B cell (primary cell): ENCODE results near the gene PEX5. TPM values are rescaled to one million over a fixed set of nuclear protein-coding genes. Genes with fewer than 3 reads are reported as not detected.

Source experiments
- ATAC-seq: fragments of 200-7000 bp; cut with Tn5 transposase; one replicate; pipeline ENCODE4 v1.10.0; 2021; ENCODE audit warnings: low read depth, mild to moderate bottlenecking, moderate number of reproducible peaks, moderate library complexity
- CTCF ChIA-PET: fragments of 350-600 bp; sonication (Branson Sonifier 250); formaldehyde crosslinking; loops from one replicate; lab custom pipeline; 2021; ENCODE audit warnings: antibody characterized with exemption, inconsistent platforms; lab: Charles Lee
- POLR2A ChIA-PET: fragments of 350-600 bp; sonication (Branson Sonifier 250); formaldehyde crosslinking; loops from one replicate; lab custom pipeline; 2021; ENCODE audit warnings: antibody characterized with exemption; lab: Charles Lee
- DNase-seq: peaks from one replicate; pipeline ENCODE4 v3.0.0; 2013
- H2AFZ ChIP-seq: 2 replicates; pipeline ENCODE4 v1.6.1; 2012; ENCODE audit warnings: mild to moderate bottlenecking, low read depth, low read length; ENCODE audit not compliant: insufficient read depth, poor library complexity, severe bottlenecking
- H3K27ac ChIP-seq, 2 donors: 1 replicate in 1 of 2; 2 replicates in 1 of 2; pipeline ENCODE4 v1.5.1; 2012 to 2013; ENCODE audit warnings: low read length in 2 of 2, mild to moderate bottlenecking in 2 of 2, moderate library complexity in 1 of 2
- H3K27me3 ChIP-seq, 4 experiments: fragments of 200-600 bp in 1 of 4; sonication (generic) in 1 of 4; replicated peaks in 1 of 4; 1 replicate in 2 of 4; 2 replicates in 2 of 4; pipeline versions ENCODE4 v1.6.1 to v1.7.0; 2013 to 2016; ENCODE audit warnings: low read length in 3 of 4, mild to moderate bottlenecking in 2 of 4, mixed read lengths in 1 of 4, moderate library complexity in 1 of 4; ENCODE audit not compliant: insufficient read depth in 4 of 4, control insufficient read depth in 3 of 4; ENCODE audit errors: control extremely low read depth in 1 of 4
- H3K36me3 ChIP-seq, 2 experiments: replicated peaks in 1 of 2; 1 replicate in 1 of 2; 2 replicates in 1 of 2; pipeline versions ENCODE4 v1.6.1 to v1.7.1; 2013; ENCODE audit warnings: low read length in 1 of 2; ENCODE audit not compliant: insufficient read depth in 2 of 2, control insufficient read depth in 1 of 2; ENCODE audit errors: control extremely low read depth in 1 of 2, extremely low read depth in 1 of 2
- H3K4me1 ChIP-seq, 2 donors: fragments of 200-600 bp in 1 of 2; sonication (generic) in 1 of 2; 1 replicate in 1 of 2; 2 replicates in 1 of 2; pipeline versions ENCODE4 v1.5.1 to v1.6.1; 2013 to 2017; ENCODE audit warnings: low read length in 2 of 2; ENCODE audit not compliant: control insufficient read depth in 2 of 2, insufficient read depth in 2 of 2
- H3K4me2 ChIP-seq: replicated peaks from 2 replicates; pipeline ENCODE3; 2012; ENCODE audit warnings: mild to moderate bottlenecking, low read depth, low read length; ENCODE audit not compliant: poor library complexity, severe bottlenecking
- H3K4me3 ChIP-seq, 5 experiments: fragments of 200-600 bp in 1 of 5; sonication (generic) in 1 of 5; 1 replicate in 3 of 5; 2 replicates in 2 of 5; pipeline versions ENCODE4 v1.5.1 to v1.7.0; 2011 to 2016; ENCODE audit warnings: low read length in 4 of 5, mild to moderate bottlenecking in 4 of 5, low read depth in 2 of 5, control low read depth in 1 of 5, moderate library complexity in 1 of 5; ENCODE audit not compliant: insufficient read depth in 1 of 5; ENCODE audit errors: control extremely low read depth in 1 of 5, extremely low read depth in 1 of 5
- H3K79me2 ChIP-seq: fragments of 200-600 bp; sonication (generic); one replicate; pipeline ENCODE4 v1.6.0; 2016; ENCODE audit warnings: low read length; ENCODE audit not compliant: control insufficient read depth, insufficient read depth
- H3K9ac ChIP-seq: fragments of 200-600 bp; sonication (generic); 2 replicates; pipeline ENCODE4 v1.6.1; 2017; ENCODE audit warnings: mild to moderate bottlenecking, low read length, moderate library complexity
- H3K9me3 ChIP-seq, 3 donors: one replicate each; pipeline versions ENCODE4 v1.6.1 to v1.7.1; 2013; ENCODE audit warnings: low read length in 2 of 3; ENCODE audit not compliant: control insufficient read depth in 2 of 3, insufficient read depth in 1 of 3; ENCODE audit errors: control extremely low read depth in 1 of 3
- H4K20me1 ChIP-seq: 2 replicates; pipeline ENCODE4 v1.6.0; 2012; ENCODE audit warnings: mild to moderate bottlenecking, low read length; ENCODE audit not compliant: insufficient read depth, control insufficient read depth, poor library complexity, severe bottlenecking
- H3K27ac Mint-ChIP-seq: one replicate; pipeline ENCODE4 v1.8.0; 2021; ENCODE audit warnings: mixed read lengths
- H3K27me3 Mint-ChIP-seq: one replicate; pipeline ENCODE4 v1.8.0; 2021; ENCODE audit warnings: mixed read lengths
- H3K4me1 Mint-ChIP-seq: one replicate; pipeline ENCODE4 v1.8.0; 2021; ENCODE audit warnings: mixed read lengths
- H3K4me3 Mint-ChIP-seq: one replicate; pipeline ENCODE4 v1.8.0; 2021; ENCODE audit warnings: mixed read lengths
- H3K9me3 Mint-ChIP-seq: one replicate; pipeline ENCODE4 v1.8.0; 2022; ENCODE audit warnings: mixed read lengths; ENCODE audit not compliant: insufficient read depth
- EZH2 ChIP-seq: IDR thresholded peaks from 2 replicates; pipeline ENCODE4 v1.6.1; 2012; ENCODE audit warnings: borderline replicate concordance, low read depth, mild to moderate bottlenecking, moderate library complexity, low read length; ENCODE audit not compliant: insufficient read depth, poor library complexity, severe bottlenecking
- WGBS: methylation state at CpG from one replicate; pipeline ENCODE4 v1.1.5; 2013; ENCODE audit warnings: missing lambda C conversion rate; ENCODE audit not compliant: insufficient coverage; 5-methylcytosine and 5-hydroxymethylcytosine counted together
- intact Hi-C: fragments of 100-400 bp; cut with micrococcal nuclease; formaldehyde crosslinking; loops from one replicate; pipeline ENCODE4 v1.10.0; 2022
- polyA plus RNA-seq: library from polyadenylated mRNA; depleted of rRNA; stranded (reverse); fragments of >200 nt; gene quantifications from 2 replicates; pipeline ENCODE4 v1.2.3, GENCODE V29; 2012
- total RNA-seq, 2 donors: library from RNA; stranded (reverse); fragments of 120-200 nt in 1 of 2; gene quantifications; 1 replicate in 1 of 2; 2 replicates in 1 of 2; pipeline versions ENCODE4 v1.2.3 to v1.2.4, GENCODE V29; 2013 to 2022
- TF ChIP-seq, protein P1 (sequence below): fragments of 200-600 bp; IDR thresholded peaks from one replicate; pipeline ENCODE4 v1.8.0; 2022; ENCODE audit warnings: antibody characterized with exemption, mild to moderate bottlenecking

Gene PEX5
- total and polyA plus RNA-seq, 2 donors (not counting 1 experiment from before 2014, with no cell fraction given), result 11.4 to 35.0 TPM

DNA sequence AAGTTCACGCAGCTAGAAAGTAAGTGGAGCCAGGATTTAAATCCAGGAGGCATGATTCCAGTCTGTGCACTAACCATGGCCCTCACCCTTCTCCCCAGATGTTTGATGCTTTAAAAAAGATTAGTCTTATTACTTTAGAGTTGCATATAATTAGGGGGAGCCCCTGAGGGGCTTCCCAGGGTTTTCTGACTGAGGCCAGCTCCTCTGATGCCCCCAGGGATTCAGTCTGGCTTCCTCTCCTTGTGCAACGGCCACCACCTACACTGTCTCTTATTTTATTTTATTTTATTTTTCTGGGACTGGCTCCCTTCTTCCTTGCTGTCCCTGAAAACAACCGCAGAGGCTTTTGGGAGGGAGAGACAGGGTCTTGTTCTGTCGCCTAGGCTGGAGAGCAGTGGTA lies 36.7 kb upstream of the PEX5 start:
- Histone ChIP-seq H4K20me1 (no peaks in the 10 kb centered on the region), H3K4me2 (no peak overlapping the region), H3K4me3 (no peak overlapping the region), H3K79me2 (no peaks in the 10 kb centered on the region), H3K4me1 (no peaks in the 10 kb centered on the region), H3K9ac (no peak overlapping the region), H3K9me3 (no peaks in the 10 kb centered on the region), H3K27ac (no peak overlapping the region), H3K36me3 (peaks cover 0 to 27% of the 10 kb centered on the region in 2 experiments), H3K27me3 (no peaks in the 10 kb centered on the region), H2AFZ (no peak overlapping the region)
- TF ChIP-seq, protein P1, sequence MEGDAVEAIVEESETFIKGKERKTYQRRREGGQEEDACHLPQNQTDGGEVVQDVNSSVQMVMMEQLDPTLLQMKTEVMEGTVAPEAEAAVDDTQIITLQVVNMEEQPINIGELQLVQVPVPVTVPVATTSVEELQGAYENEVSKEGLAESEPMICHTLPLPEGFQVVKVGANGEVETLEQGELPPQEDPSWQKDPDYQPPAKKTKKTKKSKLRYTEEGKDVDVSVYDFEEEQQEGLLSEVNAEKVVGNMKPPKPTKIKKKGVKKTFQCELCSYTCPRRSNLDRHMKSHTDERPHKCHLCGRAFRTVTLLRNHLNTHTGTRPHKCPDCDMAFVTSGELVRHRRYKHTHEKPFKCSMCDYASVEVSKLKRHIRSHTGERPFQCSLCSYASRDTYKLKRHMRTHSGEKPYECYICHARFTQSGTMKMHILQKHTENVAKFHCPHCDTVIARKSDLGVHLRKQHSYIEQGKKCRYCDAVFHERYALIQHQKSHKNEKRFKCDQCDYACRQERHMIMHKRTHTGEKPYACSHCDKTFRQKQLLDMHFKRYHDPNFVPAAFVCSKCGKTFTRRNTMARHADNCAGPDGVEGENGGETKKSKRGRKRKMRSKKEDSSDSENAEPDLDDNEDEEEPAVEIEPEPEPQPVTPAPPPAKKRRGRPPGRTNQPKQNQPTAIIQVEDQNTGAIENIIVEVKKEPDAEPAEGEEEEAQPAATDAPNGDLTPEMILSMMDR, result no peak
- TF ChIP-seq EZH2, result no peak
- DNase-seq (no peak), ATAC-seq (no peak)
- Mint-ChIP-seq H3K27ac (no peak overlapping the region), H3K4me1 (no peaks in the 10 kb centered on the region), H3K4me3 (no peak overlapping the region), H3K27me3 (no peaks in the 10 kb centered on the region), H3K9me3 (no peaks in the 10 kb centered on the region)
- POLR2A ChIA-PET, result no interaction called here
- WGBS, result 97% methylated on average over 3 of the region's 4 CpGs
- intact Hi-C loops, result no loop called here
- CTCF ChIA-PET, result interaction anchor here (1.0 kb wide), 1 partner anchor 10 kb away, joined by 3 read pairs; no protein-coding TSS in a partner anchor

DNA sequence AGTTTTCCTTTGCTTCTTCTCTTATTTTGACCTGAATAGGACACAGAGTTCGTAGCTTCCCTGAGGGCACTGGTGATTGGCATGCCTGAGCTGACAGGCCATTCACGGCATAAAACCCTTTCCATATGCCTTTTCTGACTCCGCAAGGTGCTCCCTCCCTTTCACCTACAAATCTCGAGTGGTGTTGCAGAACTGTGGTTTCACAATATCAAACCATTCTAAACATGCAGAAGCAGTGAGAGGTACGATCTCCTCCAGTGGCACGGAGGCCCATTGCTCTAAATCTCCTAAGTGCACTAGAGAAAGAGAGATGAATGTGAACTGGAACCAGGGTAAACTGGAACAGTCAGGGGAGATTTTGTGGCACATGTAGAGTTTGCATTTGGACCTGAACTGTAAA lies 35.4 kb upstream of the PEX5 start:
- no peak for DNase-seq
- Histone ChIP-seq H3K4me2 (no peak overlapping the region), H3K9me3 (no peaks in the 10 kb centered on the region), H3K27ac (no peak overlapping the region), H3K27me3 (no peaks in the 10 kb centered on the region), H3K4me1 (no peaks in the 10 kb centered on the region), H3K36me3 (peaks cover 0 to 25% of the 10 kb centered on the region in 2 experiments), H2AFZ (no peak overlapping the region), H3K79me2 (no peaks in the 10 kb centered on the region), H3K9ac (no peak overlapping the region), H4K20me1 (no peaks in the 10 kb centered on the region), H3K4me3 (no peak overlapping the region)
- Mint-ChIP-seq H3K27me3 (no peaks in the 10 kb centered on the region), H3K4me1 (no peaks in the 10 kb centered on the region), H3K9me3 (no peaks in the 10 kb centered on the region), H3K27ac (no peak overlapping the region), H3K4me3 (no peak overlapping the region)
- intact Hi-C loops, result no loop called here
- no peak for ATAC-seq
- CTCF ChIA-PET, result no interaction called here
- 97% methylated on average over 6 of the region's 6 CpGs for WGBS
- POLR2A ChIA-PET, result no interaction called here
- TF ChIP-seq, protein P1, result no peak
- TF ChIP-seq EZH2, result no peak
